ENCODE measurements around the gene ANO2.
"Not testable (repeated sequence)": the region's sequence is repeated elsewhere in the genome, so short reads cannot be mapped to it uniquely, and the experiment has no call there.

The ANO2 gene

GRCh38 chr12:5537771-5538170, 407.3 kb downstream of the ANO2 start:
- H3K36me3 ChIP-seq (ENCODE audit: control insufficient read depth, low read length) = no peaks in the 10 kb centered on the region
- H3K9me2 ChIP-seq (replicated peaks; ENCODE audit: control insufficient read depth, low read length) = no peaks in the 10 kb centered on the region
- H3K27ac ChIP-seq (ENCODE audit: low read depth, low read length) = no peak overlapping the region
- H4K20me1 ChIP-seq (ENCODE audit: control insufficient read depth, insufficient read depth, low read depth, low read length) = no peaks in the 10 kb centered on the region
- no peak for TF ChIP-seq EZH2phosphoT487 (IDR thresholded peaks at IDR 0.05; ENCODE audit: borderline replicate concordance, low read length)
- TF ChIP-seq, protein P1, sequence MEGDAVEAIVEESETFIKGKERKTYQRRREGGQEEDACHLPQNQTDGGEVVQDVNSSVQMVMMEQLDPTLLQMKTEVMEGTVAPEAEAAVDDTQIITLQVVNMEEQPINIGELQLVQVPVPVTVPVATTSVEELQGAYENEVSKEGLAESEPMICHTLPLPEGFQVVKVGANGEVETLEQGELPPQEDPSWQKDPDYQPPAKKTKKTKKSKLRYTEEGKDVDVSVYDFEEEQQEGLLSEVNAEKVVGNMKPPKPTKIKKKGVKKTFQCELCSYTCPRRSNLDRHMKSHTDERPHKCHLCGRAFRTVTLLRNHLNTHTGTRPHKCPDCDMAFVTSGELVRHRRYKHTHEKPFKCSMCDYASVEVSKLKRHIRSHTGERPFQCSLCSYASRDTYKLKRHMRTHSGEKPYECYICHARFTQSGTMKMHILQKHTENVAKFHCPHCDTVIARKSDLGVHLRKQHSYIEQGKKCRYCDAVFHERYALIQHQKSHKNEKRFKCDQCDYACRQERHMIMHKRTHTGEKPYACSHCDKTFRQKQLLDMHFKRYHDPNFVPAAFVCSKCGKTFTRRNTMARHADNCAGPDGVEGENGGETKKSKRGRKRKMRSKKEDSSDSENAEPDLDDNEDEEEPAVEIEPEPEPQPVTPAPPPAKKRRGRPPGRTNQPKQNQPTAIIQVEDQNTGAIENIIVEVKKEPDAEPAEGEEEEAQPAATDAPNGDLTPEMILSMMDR (IDR thresholded peaks at IDR 0.05; ENCODE audit: low read depth, low read length, poor library complexity, severe bottlenecking) = no peak
- H3K27me3 ChIP-seq (ENCODE audit: control insufficient read depth, low read length) = peaks cover 22% of the 10 kb centered on the region
- H3K9me3 ChIP-seq (ENCODE audit: control insufficient read depth, insufficient read depth, low read length) = no peaks in the 10 kb centered on the region; the same call in 1 of the 2 replicates
- H3F3A ChIP-seq (ENCODE audit: control insufficient read depth, insufficient read depth) = no peaks in the 10 kb centered on the region
- no peak overlapping the region for H3K4me2 ChIP-seq (ENCODE audit: low read length)
- no peak overlapping the region for H3K4me3 ChIP-seq (ENCODE audit: low read length)
- H3K79me2 ChIP-seq (ENCODE audit: control insufficient read depth, low read length) = no peaks in the 10 kb centered on the region
- no peaks in the 10 kb centered on the region for H3K4me1 ChIP-seq (ENCODE audit: control insufficient read depth, low read length)

DNA sequence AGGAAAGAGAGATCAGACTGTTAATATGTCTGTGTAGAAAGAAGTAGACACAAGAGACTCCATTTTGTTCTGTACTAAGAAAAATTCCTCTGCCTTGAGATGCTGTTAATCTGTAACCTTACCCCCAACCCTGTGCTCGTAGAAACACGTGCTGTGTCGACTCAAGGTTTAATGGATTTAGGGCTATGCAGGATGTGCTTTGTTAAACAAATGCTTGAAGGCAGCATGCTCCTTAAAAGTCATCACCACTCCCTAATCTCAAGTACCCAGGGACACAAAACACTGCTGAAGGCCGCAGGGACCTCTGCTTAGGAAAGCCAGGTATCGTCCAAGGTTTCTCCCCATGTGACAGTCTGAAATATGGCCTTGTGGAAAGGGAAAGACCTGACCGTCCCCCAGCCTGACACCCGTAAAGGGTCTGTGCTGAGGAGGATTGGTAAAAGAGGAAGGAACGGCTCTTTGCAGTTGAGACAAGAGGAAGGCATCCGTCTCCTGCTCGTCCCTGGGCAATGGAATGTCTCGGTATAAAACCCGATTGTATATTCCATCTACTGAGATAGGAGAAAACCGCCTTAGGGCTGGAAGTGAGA, 407.9 kb downstream of the ANO2 start:
- H3K36me3 ChIP-seq (ENCODE audit: control insufficient read depth, low read length) = not testable (repeated sequence)

DNA sequence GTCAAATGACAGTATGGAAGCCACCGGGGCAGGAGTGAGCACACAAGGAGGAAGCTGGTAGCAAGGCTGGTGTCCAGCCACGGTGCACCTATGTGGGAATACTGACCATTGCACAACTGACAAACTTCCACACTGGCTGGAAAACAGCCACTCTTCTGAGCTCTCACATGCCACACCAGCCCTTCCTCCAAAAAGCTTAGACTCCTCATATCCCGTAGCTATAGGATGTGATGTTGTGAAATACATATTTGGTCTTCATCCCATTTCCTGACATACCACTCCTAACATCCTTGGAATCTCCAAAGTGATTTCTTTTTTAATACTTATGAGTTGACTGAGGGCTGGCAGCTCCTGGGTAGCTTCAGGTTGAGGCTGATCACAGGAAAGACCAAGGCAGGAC, 409.5 kb downstream of the ANO2 start:
- no peaks in the 10 kb centered on the region for H3K79me2 ChIP-seq (ENCODE audit: control insufficient read depth, low read length)
- TF ChIP-seq EZH2phosphoT487 (IDR thresholded peaks at IDR 0.05; ENCODE audit: borderline replicate concordance, low read length) = no peak
- TF ChIP-seq, protein P1 (IDR thresholded peaks at IDR 0.05; ENCODE audit: low read depth, low read length, poor library complexity, severe bottlenecking) = no peak
- no peaks in the 10 kb centered on the region for H3F3A ChIP-seq (ENCODE audit: control insufficient read depth, insufficient read depth)
- H3K4me3 ChIP-seq (ENCODE audit: low read length) = no peak overlapping the region
- H3K9me3 ChIP-seq (ENCODE audit: control insufficient read depth, insufficient read depth, low read length) = no peaks in the 10 kb centered on the region
- H3K4me1 ChIP-seq (ENCODE audit: control insufficient read depth, low read length) = no peaks in the 10 kb centered on the region
- H4K20me1 ChIP-seq (ENCODE audit: control insufficient read depth, insufficient read depth, low read depth, low read length) = no peaks in the 10 kb centered on the region
- H3K27me3 ChIP-seq (ENCODE audit: control insufficient read depth, low read length) = peaks cover 27% of the 10 kb centered on the region
- no peaks in the 10 kb centered on the region for H3K9me2 ChIP-seq (replicated peaks; ENCODE audit: control insufficient read depth, low read length)
- no peak overlapping the region for H3K27ac ChIP-seq (ENCODE audit: low read depth, low read length)
- no peaks in the 10 kb centered on the region for H3K36me3 ChIP-seq (ENCODE audit: control insufficient read depth, low read length)
- no peak overlapping the region for H3K4me2 ChIP-seq (ENCODE audit: low read length)

More for the DNA sequence above, 407.9 kb downstream of the ANO2 start:
- H3K79me2 ChIP-seq (ENCODE audit: control insufficient read depth, low read length); H4K20me1 ChIP-seq (ENCODE audit: control insufficient read depth, insufficient read depth, low read depth, low read length); H3F3A ChIP-seq (ENCODE audit: control insufficient read depth, insufficient read depth); H3K4me3 ChIP-seq (ENCODE audit: low read length); H3K4me1 ChIP-seq (ENCODE audit: control insufficient read depth, low read length); H3K4me2 ChIP-seq (ENCODE audit: low read length); H3K9me3 ChIP-seq (ENCODE audit: control insufficient read depth, insufficient read depth, low read length); H3K9me2 ChIP-seq (replicated peaks; ENCODE audit: control insufficient read depth, low read length); H3K27ac ChIP-seq (ENCODE audit: low read depth, low read length): not testable (repeated sequence)
- peaks cover 26% of the 10 kb centered on the region for H3K27me3 ChIP-seq (ENCODE audit: control insufficient read depth, low read length)

DNA sequence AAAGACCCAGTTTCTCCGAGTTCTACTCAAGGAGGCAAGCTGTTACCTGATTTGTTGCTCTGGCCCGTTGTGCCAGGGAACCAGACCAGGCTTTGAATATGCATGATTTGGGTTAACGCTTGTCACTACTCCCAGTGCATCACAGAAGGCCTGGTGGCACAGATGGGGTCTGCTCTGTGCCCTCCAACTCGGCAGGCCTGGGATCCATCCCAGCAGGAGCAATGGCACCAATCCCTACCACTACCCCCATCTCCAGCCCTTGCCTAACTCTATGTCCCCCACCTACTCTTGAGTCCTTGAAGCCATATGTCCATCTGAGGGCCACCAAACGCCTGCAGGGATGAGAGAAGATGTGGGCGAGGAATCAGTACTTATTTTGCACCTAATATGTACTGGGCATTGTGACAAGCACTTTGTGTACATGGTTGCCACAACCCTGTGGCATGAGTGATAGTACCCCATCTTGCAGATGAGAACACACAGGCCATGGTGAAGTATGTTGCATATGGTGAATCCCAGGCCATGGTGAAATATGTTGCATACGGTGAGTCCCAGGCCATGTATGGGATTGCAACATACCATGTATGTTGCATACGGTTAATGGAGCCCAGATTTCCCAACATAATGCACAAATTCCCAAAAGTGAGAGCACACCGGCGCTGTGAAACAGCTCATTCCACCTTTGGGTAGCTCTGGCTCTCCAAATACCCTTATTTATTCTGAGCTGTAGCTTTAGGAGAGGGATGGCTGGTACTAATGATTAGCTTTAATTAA, 410.4 kb downstream of the ANO2 start:
- Histone ChIP-seq H3K4me3 (ENCODE audit: low read length) (no peak overlapping the region), H3K79me2 (ENCODE audit: control insufficient read depth, low read length) (no peaks in the 10 kb centered on the region), H3K9me2 (replicated peaks; ENCODE audit: control insufficient read depth, low read length) (no peaks in the 10 kb centered on the region), H3K4me2 (ENCODE audit: low read length) (no peak overlapping the region), H3K27me3 (ENCODE audit: control insufficient read depth, low read length) (peaks cover 27% of the 10 kb centered on the region), H4K20me1 (ENCODE audit: control insufficient read depth, insufficient read depth, low read depth, low read length) (no peaks in the 10 kb centered on the region), H3K27ac (ENCODE audit: low read depth, low read length) (no peak overlapping the region), H3K4me1 (ENCODE audit: control insufficient read depth, low read length) (no peaks in the 10 kb centered on the region), H3F3A (ENCODE audit: control insufficient read depth, insufficient read depth) (no peaks in the 10 kb centered on the region), H3K36me3 (ENCODE audit: control insufficient read depth, low read length) (no peaks in the 10 kb centered on the region), H3K9me3 (ENCODE audit: control insufficient read depth, insufficient read depth, low read length) (no peaks in the 10 kb centered on the region)
- TF ChIP-seq EZH2phosphoT487 (IDR thresholded peaks at IDR 0.05; ENCODE audit: borderline replicate concordance, low read length) = no peak
- TF ChIP-seq, protein P1 (IDR thresholded peaks at IDR 0.05; ENCODE audit: low read depth, low read length, poor library complexity, severe bottlenecking) = no peak

Measured in DOHH2 (cell line).